GM10847 (cell line): Measurements from ENCODE around the gene SNX25.

Source experiments
- POLR2A ChIP-seq: IDR thresholded peaks from 2 replicates; pipeline ENCODE4 v1.6.1; 2011; ENCODE audit not compliant: insufficient read length; ENCODE audit errors: extremely low read depth

SNX25 gene

DNA sequence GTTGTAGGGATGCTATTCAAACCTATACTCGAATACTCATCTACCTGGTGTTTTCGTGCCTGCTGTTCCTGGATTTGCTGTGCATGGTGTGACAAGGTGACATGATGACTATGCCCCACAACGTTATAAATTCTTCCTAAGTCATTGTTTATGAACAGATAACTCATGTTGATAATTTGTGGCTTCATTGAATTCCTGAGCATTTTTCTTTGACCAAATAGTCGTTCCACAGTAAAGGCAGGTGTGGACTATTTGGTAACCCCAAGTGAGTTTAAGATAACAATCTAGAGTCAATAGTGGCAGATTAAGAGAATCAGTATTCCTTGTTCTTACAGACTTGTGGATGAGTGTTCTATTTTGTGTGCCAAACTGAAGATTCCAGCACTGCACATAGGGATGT lies 59.9 kb downstream of the SNX25 start:
- no peak for TF ChIP-seq POLR2A

- no peak for TF ChIP-seq POLR2A
Observed at GRCh38 chr4:185270037-185270436, 60.6 kb downstream of the SNX25 start.

DNA sequence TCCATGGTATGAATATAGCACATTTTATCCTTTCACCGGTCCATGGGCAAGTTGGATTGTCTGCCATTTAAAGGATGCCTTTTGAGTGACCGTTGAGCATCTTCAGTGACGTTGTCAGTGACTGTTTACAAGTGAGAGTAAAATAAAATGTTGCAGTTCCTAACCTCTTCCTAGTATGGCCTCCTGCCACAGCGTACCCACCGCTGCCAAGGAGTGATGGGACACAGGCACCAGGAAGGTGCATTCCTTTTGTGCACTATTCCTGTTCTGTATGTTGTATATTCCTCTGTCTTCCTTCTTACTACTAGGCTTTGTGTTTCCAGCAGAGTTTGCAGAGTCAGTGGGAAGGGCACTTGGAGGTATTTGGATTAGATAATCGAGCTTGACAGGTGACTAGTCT lies 61.5 kb downstream of the SNX25 start:
- no peak for TF ChIP-seq POLR2A

DNA sequence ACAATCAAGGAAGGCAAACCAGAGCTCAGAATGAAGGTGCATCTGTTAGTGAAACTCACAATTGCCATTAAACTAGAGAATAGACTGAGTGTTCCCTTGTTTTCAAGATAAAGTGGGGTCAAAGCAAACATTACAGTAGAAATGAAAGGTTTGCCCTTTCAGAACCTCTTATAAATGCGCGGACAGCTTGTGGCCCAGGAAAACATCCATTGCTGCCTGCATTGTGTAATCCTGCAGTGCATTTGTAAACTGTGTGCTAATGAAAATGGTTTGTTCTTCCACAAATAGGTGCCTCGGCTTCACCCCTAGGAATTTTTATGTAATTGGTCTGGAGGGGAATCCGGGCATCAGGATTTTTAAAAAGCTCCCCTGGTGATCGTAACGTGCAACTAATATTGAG lies 62.8 kb downstream of the SNX25 start:
- TF ChIP-seq POLR2A: no peak

- no peak for TF ChIP-seq POLR2A
Observed at GRCh38 chr4:185275501-185275900, 66.1 kb downstream of the SNX25 start.

- no peak for TF ChIP-seq POLR2A
Observed at GRCh38 chr4:185276036-185276435, 66.6 kb downstream of the SNX25 start.

- no peak for TF ChIP-seq POLR2A
Observed at GRCh38 chr4:185278716-185279115, 69.3 kb downstream of the SNX25 start.

DNA sequence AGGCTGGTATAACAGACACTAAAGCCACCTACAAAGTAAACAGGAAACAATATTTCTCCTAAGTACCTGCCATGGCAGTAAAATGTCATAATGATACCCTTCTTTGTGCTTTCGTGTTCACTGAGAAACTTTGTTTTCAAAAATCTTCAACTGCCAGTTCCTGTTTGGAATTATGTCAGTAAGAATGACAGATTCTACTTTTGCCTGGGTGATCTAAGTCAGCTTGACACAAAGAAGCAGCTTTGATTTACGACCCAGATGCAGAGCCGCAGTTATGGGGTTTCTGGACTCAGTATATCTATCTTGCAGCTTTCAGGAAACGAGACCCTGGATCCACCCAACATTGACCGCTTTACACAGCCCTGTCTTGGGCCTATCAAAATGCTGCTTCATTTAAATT lies 71.2 kb downstream of the SNX25 start:
- TF ChIP-seq POLR2A: no peak

- no peak for TF ChIP-seq POLR2A
Observed at GRCh38 chr4:185282968-185283367, 73.6 kb downstream of the SNX25 start.

DNA sequence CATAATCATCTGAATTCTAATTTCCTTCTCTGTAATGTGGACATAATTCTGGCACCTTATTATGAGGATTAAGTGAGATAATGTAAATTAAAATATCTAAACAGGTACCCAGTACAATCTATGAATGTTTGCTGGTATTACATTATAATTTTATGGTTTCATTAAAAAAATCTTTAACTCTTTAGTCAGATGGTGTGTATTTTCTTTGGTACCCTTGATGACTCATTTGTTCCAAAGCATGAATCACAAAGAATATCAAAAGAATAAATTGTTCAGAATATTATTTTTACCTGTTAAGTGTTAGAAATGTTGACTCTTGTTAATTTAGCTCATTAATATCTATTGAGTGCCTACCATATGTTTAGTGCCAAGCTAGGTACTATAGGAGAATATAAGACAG lies 74.3 kb downstream of the SNX25 start:
- TF ChIP-seq POLR2A: no peak

DNA sequence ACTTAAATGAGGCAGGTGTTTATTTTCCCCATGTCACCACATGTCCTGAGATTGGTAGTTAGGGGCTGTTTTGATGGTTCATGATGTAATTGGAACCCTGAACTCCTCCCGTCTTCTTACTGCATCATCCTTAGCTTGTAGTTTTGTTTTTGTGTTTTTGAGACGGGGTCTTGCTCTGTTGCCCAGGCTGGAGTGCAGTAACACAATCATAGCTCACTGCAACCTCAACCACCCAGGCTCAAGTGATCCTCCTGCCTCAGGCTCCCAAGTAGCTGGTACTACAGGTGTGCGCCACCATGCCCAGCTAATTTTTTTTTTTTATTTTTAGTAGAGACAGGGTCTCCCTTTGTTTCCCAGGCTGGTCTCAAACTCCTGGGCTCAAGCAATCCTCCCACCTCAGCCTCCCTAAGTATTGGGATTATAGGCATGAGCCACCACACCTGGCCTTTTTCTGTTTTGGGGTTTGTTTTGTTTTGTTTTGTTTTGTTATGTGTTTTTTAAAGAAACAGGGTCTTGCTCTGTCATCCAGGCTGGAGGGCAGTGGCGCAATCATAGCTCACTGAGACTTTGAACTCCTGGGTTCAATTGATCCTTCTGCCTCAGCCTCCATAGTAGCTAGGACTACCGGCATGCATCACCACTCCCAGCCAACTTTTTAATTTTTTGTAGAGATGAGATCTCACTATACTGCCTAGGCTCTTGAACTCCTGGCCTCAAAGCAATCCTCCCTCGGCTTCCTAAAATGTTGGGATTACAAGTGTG lies 76.4 kb downstream of the SNX25 start:
- no peak for TF ChIP-seq POLR2A

- no peak for TF ChIP-seq POLR2A
Observed at GRCh38 chr4:185286571-185286970, 77.2 kb downstream of the SNX25 start.

DNA sequence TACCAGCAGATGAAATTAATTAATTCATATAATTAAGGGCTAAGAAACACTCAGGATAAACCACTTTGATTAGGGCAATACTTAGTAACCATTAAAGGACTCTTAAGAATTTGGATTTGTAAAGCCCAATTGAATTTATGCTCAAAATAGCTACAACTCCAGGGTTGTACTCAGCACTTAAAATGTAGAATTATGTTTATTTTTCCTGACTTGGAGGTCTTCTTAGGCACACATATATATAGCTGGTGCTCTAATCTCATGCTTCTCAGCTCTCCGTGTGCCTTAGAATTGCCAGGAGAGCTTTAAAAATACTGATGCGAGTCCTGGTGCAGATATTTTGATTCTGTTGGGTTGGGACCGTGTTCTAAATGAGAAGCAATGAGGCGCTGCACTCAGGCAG lies 77.6 kb downstream of the SNX25 start:
- no peak for TF ChIP-seq POLR2A

GRCh38 chr4:185290018-185290607 lies 80.7 kb downstream of the SNX25 start:
- no peak for TF ChIP-seq POLR2A

GRCh38 chr4:185290656-185291055 lies 81.3 kb downstream of the SNX25 start:
- TF ChIP-seq POLR2A: no peak

GRCh38 chr4:185293202-185293601 lies 83.8 kb downstream of the SNX25 start:
- TF ChIP-seq POLR2A: no peak

DNA sequence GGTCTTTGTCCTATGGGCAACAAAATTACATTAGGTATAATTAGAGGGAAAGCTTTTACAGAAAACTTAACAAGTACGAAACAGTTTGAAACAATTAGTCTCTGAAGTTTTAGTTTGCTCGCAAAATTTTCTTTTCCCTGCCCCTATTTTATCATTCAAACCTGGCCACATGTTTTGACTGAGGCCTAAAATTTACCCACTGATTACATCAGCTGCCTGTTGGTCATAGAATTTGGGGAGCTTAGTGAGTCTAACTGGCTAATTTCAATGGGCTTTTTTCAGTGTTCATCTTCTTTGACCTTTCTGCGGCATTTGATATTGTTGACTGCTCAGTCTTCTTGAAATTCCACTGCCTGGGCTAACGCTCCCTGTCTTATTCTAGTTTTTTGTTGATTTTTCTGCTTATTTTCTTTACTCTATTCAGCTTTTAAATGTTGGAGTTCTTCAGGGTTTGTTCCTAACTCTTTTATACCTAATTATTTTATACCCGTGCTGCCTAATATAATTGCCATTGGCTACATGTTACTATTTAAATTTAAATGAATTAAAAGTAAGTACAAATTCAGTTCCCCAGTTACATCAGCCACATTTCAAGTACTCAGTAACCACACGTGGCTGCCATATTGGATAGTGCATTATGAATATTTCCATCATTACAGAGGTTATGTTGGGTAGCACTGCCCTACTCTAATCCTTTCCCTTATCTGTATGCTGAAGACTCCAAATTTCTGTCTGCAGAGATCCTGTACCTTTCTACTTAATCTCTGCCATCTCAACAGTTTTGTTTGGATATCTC lies 87.5 kb downstream of the SNX25 start:
- no peak for TF ChIP-seq POLR2A
